ENCODE measurements around the gene MAB21L4. TPM values are rescaled to one million over a fixed set of nuclear protein-coding genes. Genes with fewer than 3 reads are reported as not detected.

Gene MAB21L4
- polyA plus RNA-seq, 6 donors from 2014 or later: not detected

DNA sequence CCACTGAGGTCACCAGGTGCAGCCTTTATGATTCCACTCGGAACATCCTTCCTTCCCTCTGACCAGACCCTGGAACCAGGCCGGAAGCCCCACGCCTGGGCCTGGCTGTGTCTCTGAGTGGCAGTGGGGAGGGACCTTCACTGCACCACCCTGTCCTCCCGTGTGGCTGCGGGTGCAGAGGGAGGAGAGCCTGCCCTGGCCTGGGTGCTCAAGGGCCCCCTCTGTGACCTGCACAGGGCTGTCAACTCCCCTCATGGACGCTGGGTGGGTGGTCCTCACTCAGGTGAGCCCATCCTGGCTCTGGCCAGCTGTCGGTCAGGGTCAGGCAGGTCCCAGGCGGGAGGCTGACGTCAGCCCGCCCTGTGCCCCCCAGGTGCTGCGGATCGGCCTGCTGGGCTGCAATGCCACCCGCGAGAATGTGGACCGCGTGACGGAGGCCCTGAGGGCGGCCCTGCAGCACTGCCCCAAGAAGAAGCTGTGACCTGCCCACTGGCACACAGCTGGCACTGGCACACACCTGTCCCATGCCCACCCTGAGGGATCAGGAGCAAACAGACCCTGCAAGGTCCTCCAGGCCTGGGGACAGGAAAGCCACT, 17.5 kb downstream of the MAB21L4 start:
- Mint-ChIP-seq H3K9me3 (no peaks in the 10 kb centered on the region), H3K4me1 (no peaks in the 10 kb centered on the region), H3K27ac (no peak overlapping the region), H3K4me3 (no peak overlapping the region), H3K27me3 (peaks cover 0 to 6% (median 5%) of the 10 kb centered on the region in 3 donors), H3K36me3 (no peaks in the 10 kb centered on the region)
- DNase-seq (no peak), ATAC-seq (ENCODE audit: low read depth in 2 of 2) (no peak)

DNA sequence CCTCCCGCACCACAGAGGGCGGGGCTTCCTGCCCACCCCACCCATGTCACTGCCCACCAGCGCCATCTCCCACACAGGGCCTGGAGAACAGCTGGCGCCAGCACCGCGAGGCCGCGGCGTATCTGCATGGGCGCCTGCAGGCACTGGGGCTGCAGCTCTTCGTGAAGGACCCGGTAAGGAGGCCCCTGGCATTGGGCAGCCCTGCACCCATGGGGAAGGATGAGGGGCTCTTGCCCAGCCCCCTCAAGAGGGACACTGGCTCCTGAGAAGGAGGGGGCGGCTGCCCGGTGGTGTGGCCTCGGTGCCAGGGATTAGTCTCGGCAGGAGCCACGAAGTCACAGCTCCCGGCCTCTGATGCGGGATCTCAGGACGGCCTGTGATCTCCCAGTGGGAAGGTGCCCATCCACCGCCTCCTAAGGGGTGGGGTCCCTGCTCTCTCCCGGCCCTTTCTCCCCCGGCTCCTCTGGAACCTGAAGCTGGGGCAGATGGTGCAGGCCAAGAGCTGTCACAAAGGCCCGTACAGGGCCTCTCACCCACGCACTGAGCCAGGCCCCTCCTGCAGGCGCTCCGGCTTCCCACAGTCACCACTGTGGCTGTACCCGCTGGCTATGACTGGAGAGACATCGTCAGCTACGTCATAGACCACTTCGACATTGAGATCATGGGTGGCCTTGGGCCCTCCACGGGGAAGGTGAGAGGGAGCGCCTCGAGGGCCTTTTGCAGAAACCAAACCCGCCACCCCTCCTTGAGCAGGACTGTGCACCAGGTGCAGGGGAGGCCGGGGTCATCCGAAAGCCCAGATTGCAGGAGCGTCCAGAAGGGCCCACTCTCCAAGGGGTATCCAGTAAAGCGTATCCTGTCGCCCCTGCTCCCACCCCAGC, 18.3 kb downstream of the MAB21L4 start:
- Mint-ChIP-seq H3K4me1 (no peaks in the 10 kb centered on the region), H3K27ac (no peak overlapping the region), H3K36me3 (no peaks in the 10 kb centered on the region), H3K9me3 (no peaks in the 10 kb centered on the region), H3K4me3 (no peak overlapping the region), H3K27me3 (peaks cover 0 to 5% (median 3%) of the 10 kb centered on the region in 3 donors)
- DNase-seq (no peak), ATAC-seq (ENCODE audit: low read depth in 2 of 2) (no peak)

DNA sequence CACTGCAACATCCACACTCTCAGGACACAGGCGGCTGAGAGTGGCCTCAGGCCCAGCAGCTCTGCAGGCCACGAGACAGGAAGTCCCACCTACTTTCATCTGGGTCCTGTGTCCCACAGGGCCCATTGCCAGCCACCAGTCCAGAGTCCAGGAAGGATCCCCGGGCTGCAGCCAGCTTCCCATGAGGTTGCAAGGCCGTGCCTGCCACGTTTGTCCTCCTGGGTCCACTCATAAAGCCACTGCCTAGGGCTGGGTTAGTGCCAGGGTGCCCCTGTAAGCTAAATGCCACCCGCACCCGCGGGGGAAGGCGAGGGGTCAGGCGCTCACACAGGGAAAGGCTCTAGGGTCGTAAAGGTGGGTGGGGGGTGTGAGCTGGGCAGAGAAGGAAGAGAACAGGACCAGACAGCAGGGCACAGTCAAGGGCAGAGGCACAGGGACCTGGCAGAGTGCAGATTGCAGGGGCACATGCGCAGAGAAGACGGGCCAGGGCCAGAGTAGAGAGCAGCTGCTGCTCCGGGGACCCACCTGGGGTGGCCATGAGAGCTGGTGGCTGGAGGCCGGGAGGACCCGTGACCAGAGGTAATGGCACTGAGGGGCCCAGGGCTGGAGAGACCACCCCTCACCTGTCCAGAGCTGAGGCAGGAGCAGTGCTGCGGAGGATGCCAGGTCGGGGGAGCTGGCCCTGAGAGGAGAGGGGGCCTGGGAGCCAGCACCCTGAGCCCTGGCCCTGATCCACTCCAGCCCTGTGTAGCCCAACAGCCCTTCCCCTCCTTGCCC, 19.3 kb downstream of the MAB21L4 start:
- Mint-ChIP-seq H3K27me3 (peaks cover 0 to 5% (median 3%) of the 10 kb centered on the region in 3 donors), H3K4me1 (no peaks in the 10 kb centered on the region), H3K4me3 (no peak overlapping the region), H3K36me3 (no peaks in the 10 kb centered on the region), H3K9me3 (no peaks in the 10 kb centered on the region), H3K27ac (no peak overlapping the region)
- no peak for DNase-seq
- ATAC-seq (ENCODE audit: low read depth in 2 of 2): no peak

DNA sequence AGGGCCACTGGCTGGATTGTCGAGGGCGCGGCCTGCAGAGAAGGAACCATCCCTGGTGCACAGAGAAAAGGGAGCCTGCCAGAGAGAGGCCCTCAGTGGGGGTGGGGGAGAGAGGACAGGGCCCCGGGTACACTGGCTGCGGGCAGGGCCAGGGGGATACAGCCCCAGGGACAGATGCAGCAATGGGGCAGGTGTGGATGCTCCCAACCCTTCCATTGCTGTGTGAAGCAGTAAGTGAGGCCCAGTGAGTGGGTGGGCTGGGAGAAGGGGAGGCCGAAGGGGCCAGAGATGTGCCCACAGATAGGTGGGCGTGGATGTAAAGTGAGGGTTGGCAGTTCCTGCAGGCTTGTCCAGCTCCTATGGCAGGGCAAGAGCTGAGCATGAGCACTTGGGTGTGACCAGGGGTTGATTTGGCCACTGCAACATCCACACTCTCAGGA, 19.9 kb downstream of the MAB21L4 start:
- Mint-ChIP-seq H3K4me1 (no peaks in the 10 kb centered on the region), H3K27me3 (peaks cover 0 to 5% (median 3%) of the 10 kb centered on the region in 3 donors), H3K9me3 (no peaks in the 10 kb centered on the region), H3K36me3 (no peaks in the 10 kb centered on the region), H3K27ac (no peak overlapping the region), H3K4me3 (no peak overlapping the region)
- no peak for ATAC-seq (ENCODE audit: low read depth in 2 of 2)
- no peak for DNase-seq

DNA sequence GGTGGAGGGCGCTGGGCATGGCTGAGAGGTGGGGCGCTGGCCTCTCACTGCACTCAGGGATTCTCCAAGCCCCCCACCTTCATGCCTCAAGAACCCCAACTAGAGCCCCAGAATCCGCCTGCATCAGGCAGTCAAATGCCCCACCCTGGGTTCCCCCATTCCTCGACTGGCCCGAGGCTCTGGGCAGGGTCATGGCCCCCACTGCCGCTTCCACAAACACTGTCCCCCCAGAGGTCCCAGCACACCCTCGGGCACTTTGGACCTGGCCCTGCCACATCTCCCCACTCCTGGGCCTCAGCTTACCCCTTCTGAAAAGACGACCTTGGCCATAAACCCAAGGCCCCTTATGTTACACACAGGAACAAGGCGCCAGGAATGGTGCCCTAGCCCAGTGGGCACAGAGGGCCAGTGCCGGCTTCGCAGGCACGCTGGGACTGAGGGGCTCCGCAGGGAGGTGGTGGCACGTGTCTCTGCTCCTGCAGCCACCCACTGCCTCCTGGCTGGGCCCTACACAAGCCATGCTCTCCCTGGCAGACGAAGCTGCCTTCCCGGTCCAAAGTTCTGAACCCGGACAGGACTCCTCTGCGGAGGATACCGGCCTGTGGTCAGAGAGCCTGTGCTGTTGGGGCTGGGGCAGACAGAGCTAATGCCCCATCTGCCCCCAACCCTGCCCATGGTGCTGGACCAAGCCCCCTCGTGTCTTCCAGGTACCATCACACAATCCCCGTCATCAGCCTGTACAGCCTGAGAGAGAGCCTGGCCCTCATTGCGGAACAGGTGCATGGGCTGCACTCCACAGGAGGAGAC, 20.5 kb downstream of the MAB21L4 start:
- H3K27me3 Mint-ChIP-seq: peaks cover 0 to 5% (median 0%) of the 10 kb centered on the region in 3 donors
- ATAC-seq (ENCODE audit: low read depth in 2 of 2) (no peak), DNase-seq (no peak)
- no peak overlapping the region for H3K27ac Mint-ChIP-seq
- no peaks in the 10 kb centered on the region for H3K4me1 Mint-ChIP-seq
- no peaks in the 10 kb centered on the region for H3K36me3 Mint-ChIP-seq
- H3K4me3 Mint-ChIP-seq: no peak overlapping the region
- no peaks in the 10 kb centered on the region for H3K9me3 Mint-ChIP-seq

DNA sequence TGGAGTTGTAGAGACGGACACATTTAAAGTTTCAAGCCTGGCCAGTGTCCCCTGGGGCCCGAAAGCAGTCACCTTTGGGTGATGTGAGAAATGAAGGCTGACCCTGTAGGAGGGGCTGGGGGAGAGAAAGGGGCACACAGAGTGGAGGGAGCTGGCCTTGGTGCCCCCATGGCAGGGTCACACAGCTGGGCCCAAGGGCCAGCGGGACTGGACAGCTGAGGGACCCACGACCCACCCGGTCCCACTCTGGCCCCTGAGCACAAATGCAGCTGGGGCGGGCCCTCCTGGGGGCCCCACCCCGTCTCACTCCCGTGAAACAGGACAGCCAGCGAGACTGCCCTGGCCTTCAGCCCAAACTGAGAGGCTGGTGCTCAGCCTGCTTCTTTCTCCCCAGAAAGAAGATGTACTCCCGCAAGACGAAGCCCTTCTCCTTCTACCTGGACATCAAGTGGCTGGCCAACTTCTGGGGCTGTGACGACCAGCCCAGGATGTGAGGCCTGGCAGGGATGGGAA, 21.2 kb downstream of the MAB21L4 start:
- Mint-ChIP-seq H3K27ac (no peak overlapping the region), H3K9me3 (no peaks in the 10 kb centered on the region), H3K4me3 (no peak overlapping the region), H3K27me3 (no peaks in the 10 kb centered on the region), H3K4me1 (no peaks in the 10 kb centered on the region), H3K36me3 (no peaks in the 10 kb centered on the region)
- DNase-seq: no peak
- no peak for ATAC-seq (ENCODE audit: low read depth in 2 of 2)

DNA sequence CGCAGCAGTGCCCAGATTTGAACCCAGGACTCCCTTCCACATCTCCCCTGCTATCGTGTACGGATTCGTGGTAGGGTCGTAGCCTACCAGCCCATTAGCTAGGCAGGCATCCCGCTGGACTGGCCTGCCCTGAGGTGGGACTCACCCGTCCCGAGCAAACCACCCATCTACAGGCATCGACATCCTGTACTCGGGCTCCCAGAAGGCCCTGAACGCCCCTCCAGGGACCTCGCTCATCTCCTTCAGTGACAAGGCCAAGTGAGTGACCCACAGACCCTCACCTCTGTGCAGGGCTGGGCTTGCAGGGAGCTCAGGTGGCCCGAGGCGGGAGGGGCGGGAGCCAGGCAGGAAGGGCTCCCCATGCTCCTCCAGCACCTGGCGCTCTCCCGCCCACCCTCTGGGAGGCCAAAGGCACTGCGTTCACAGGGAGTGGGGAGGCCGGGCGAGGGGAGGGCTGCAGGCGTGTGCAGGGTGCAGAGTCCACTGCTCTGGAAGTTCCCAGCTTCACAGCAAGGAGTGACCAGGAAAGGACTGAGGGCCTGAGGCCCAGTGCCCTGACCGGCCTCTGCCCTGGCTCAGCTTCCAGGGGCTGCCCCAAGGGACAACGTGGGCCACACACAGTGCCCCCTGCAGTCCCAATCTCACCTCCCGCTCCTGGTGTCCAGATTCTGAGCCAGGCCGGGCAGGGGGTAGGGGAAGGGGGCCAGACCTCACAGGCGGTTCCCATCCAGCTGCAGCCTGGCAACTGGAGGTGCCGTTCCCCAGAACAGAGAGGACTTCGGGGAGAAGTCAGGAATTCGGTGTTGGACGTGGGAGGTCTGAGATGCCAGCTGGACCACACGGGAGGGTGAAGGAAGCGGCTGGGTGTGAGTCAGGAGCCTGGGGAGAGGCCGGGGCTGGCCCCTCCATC, 21.9 kb downstream of the MAB21L4 start:
- ATAC-seq (ENCODE audit: low read depth in 2 of 2) (no peak), DNase-seq (no peak)
- Mint-ChIP-seq H3K4me3 (no peak overlapping the region), H3K4me1 (no peaks in the 10 kb centered on the region), H3K36me3 (no peaks in the 10 kb centered on the region), H3K27me3 (no peaks in the 10 kb centered on the region), H3K9me3 (no peaks in the 10 kb centered on the region), H3K27ac (peak overlapping the region in 1 of 6 donors; percentile 81)

DNA sequence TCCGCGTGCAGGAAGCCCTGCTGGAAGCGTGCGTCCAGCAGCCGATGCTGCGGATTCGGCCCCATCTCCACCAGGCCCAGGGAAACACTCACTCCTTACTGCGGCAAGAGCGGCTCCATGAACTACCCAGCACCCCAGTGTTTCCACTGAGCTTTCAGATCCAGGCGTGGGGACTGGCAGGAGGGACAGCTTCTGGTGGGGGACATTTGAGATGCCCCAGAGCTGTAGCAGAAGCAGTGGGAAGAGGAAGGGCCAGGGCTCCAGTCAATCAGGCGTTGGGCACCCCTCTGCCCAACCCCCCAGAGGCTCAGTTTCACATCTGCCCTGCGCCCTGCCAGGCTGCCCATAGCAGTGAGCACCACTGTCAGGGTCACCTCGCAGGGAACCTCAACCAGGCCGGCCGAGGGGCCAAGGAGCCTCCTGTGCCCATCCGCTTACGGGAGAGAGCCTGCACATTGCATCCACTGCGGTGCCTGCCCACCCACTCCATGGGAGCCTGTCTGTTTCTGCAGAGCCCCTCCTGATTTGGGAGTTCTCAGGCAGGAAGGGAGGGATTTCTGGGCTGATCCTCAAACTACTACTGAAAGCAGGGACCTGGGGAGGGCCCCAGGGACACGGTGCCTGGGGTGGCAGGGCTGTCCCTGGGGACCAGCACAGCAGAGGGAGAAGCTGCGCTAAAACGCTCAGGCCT, 22.7 kb downstream of the MAB21L4 start:
- no peaks in the 10 kb centered on the region for H3K36me3 Mint-ChIP-seq
- DNase-seq (no peak), ATAC-seq (ENCODE audit: low read depth in 2 of 2) (no peak)
- H3K27ac Mint-ChIP-seq: peak overlapping the region in 1 of 6 donors; percentile 32
- no peaks in the 10 kb centered on the region for H3K9me3 Mint-ChIP-seq
- no peaks in the 10 kb centered on the region for H3K4me1 Mint-ChIP-seq
- no peak overlapping the region for H3K4me3 Mint-ChIP-seq
- H3K27me3 Mint-ChIP-seq: peaks cover 0 to 4% (median 0%) of the 10 kb centered on the region in 3 donors

DNA sequence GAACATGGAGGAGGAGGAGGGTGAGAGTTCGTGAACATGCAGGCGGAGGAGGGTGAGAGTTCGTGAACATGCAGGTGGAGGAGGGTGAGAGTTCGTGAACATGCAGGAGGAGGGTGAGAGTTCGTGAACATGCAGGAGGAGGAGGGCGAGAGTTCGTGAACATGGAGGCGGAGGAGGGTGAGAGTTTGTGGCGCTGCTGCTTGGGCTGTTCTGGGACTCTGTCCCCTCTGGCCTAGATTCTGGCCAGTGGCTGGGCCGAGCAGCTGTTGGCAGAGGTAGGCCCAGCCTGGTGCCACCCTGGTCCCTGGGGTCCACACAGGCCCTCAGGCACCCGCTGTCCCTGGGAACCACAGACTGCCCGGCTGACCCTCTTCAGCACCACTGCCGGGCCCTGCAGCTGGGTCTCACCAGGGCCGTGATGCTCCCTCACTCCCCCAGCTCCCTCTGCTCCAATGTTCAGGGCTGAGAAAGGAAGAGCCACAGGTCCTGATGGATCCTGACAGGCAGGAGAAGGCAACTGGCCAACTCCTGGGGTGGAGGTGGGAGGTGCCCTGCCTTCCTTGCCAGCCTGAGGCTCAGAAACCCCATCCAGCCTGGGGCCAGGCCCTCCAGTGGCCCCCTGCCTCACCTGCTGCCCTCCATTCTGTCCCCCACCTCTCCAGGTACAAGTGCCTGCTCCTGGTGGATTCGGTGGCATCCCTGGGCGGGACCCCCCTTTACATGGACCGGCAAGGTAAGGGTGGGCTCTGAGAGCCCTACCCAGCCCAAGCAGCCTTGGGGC, 23.4 kb downstream of the MAB21L4 start:
- Mint-ChIP-seq H3K4me1 (no peaks in the 10 kb centered on the region), H3K9me3 (no peaks in the 10 kb centered on the region), H3K27me3 (peaks cover 5 to 11% (median 6%) of the 10 kb centered on the region in 3 donors), H3K36me3 (no peaks in the 10 kb centered on the region), H3K4me3 (no peak overlapping the region), H3K27ac (peak overlapping the region in 1 of 6 donors; percentile 32)
- ATAC-seq (ENCODE audit: low read depth in 2 of 2): no peak
- DNase-seq: no peak

DNA sequence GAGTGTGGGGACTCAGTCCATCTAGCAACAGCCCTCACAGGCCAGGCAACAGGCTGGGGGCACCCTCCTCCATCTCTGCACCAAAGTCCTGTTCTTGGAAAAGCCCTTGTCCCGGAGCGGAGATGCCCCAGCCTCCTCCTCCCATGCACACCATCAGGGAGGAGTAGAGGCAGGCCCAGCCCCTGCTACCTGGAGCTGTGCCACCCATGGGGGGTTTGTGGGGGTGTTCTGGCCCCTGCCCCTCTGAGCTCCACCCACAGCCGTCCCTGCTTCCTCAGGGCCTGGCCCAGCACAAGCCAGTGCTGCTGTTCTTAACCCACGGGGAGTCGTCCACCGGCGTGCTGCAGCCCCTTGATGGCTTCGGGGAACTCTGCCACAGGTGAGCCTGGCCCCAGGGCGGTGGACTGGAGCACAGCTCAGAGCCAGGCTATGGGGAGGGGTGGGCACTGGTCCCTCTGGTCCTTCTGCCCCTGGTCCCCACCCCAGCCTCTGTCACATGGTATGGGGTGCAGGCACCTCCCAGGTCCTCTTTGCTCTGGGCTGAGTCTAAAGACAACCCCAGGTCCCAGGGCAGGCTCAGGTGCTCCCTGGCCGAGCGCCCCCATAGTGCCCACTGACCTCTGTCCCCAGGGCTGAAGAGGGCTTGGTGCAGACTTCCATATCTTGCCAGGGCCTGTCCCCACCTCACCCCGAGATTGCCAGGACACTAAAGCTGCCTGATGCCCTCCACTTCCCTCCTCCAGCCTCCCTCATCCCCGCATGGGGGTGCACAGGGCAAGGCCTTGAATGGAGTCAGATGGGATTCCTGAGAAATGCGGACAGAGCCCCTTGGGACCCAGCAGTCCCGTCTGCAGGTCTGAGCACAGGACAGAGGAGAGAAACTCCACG, 24.6 kb downstream of the MAB21L4 start:
- no peaks in the 10 kb centered on the region for H3K4me1 Mint-ChIP-seq
- H3K27ac Mint-ChIP-seq: no peak overlapping the region
- H3K27me3 Mint-ChIP-seq: peaks cover 9 to 23% (median 15%) of the 10 kb centered on the region in 3 donors
- ATAC-seq (ENCODE audit: low read depth in 2 of 2): no peak
- no peaks in the 10 kb centered on the region for H3K36me3 Mint-ChIP-seq
- no peaks in the 10 kb centered on the region for H3K9me3 Mint-ChIP-seq
- H3K4me3 Mint-ChIP-seq: peak overlapping the region in 1 of 8 donors; percentile 12
- DNase-seq: no peak
